ENCODE results near the gene TMEM259. TPM values are rescaled to one million over a fixed set of nuclear protein-coding genes. Genes with fewer than 3 reads are reported as not detected.

TMEM259 gene
- total and polyA plus RNA-seq, 2 of the 13 experiments (the other 11 are each of a cell fraction or from before 2014, with no cell fraction given): 64.7 to 164 TPM

- TF ChIP-seq THAP9 (CRISPR knock-in tag; IDR thresholded peaks at IDR 0.05; ENCODE audit: borderline replicate concordance): no peak
- peak; percentile 61 for TF ChIP-seq NR0B2 (CRISPR knock-in tag; IDR thresholded peaks at IDR 0.05)
- no peak for TF ChIP-seq ZBTB33 (CRISPR knock-in tag; IDR thresholded peaks at IDR 0.05)
- no peak for TF ChIP-seq SMAD9 (CRISPR knock-in tag; IDR thresholded peaks at IDR 0.05)
- no peak; the same call in 1 of the 2 replicates for TF ChIP-seq GATA4 (IDR thresholded peaks at IDR 0.05; ENCODE audit: borderline replicate concordance, low read depth)
- TF ChIP-seq MEIS2 (CRISPR knock-in tag; IDR thresholded peaks at IDR 0.05): no peak
- TF ChIP-seq ZNF558 (CRISPR knock-in tag; IDR thresholded peaks at IDR 0.05; ENCODE audit: borderline replicate concordance): no peak
- no peak for TF ChIP-seq PCBP1 (IDR thresholded peaks at IDR 0.05; ENCODE audit: borderline replicate concordance, low read depth, low read length)
- TF ChIP-seq ZNF891 (CRISPR knock-in tag; IDR thresholded peaks at IDR 0.05): no peak
- 0 out of 2 replicates have a peak, but pooled peaks have one; percentile 22 for TF ChIP-seq NFKB2 (CRISPR knock-in tag; IDR thresholded peaks at IDR 0.05; ENCODE audit: borderline replicate concordance)
- TF ChIP-seq ZNF605 (CRISPR knock-in tag; IDR thresholded peaks at IDR 0.05): no peak
- peak; percentile 49; the same call in 1 of the 2 replicates for TF ChIP-seq BCL3 (CRISPR knock-in tag; IDR thresholded peaks at IDR 0.05)
- no peak for TF ChIP-seq PRDM4 (CRISPR knock-in tag; IDR thresholded peaks at IDR 0.05; ENCODE audit: borderline replicate concordance)
- TF ChIP-seq RFX3 (CRISPR knock-in tag; IDR thresholded peaks at IDR 0.05): no peak
- TF ChIP-seq SAP130 (CRISPR knock-in tag; IDR thresholded peaks at IDR 0.05; ENCODE audit: low read depth): peak; percentile 70
- peak; percentile 32 for TF ChIP-seq ZNF883 (CRISPR knock-in tag; IDR thresholded peaks at IDR 0.05; ENCODE audit: not compliant biosample characterization)
- 0 out of 2 replicates have a peak, but pooled peaks have one; percentile 14 for TF ChIP-seq ZMYM4 (CRISPR knock-in tag; IDR thresholded peaks at IDR 0.05)
- 0 out of 2 replicates have a peak, but pooled peaks have one; percentile 15 for TF ChIP-seq ZNF441 (CRISPR knock-in tag; IDR thresholded peaks at IDR 0.05; ENCODE audit: borderline replicate concordance)
- TF ChIP-seq HDAC2 (CRISPR knock-in tag; IDR thresholded peaks at IDR 0.05): no peak
- no peak for TF ChIP-seq MAF1 (CRISPR knock-in tag; IDR thresholded peaks at IDR 0.05; ENCODE audit: borderline replicate concordance)
Measured at GRCh38 chr19:1025960-1026782, 5.2 kb upstream of the TMEM259 start, which contains the start of gene CNN2 (continued).

All from HepG2 (cell line).